Measurements from ENCODE around the gene SYT5.
"Not testable (repeated sequence)": the region's sequence is repeated elsewhere in the genome, so short reads cannot be mapped to it uniquely, and the experiment has no call there.

Gene SYT5

DNA sequence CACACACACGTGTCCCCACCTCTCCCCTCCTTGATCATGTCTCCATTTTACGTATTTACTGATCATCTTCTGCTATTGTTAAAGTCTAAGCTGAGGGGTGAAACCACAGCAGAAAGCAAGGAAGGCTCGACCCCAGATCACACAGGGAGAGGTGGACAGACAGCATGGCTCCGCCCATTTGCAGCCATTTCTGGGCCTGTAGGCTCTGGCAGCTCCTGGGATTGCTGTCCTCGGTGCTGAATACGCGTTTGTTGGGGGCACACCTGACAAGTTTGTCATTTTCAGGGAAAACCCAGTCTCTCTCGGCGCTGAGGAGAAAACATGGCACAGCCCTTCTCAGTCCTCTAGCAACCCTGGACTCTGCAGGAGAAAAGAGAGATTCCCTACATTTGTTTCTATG is 40.4 kb upstream of the SYT5 start:
- Mint-ChIP-seq H3K9me3 (no peaks in the 10 kb centered on the region), H3K27me3 (ENCODE audit: low read depth) (peaks cover 5% of the 10 kb centered on the region), H3K4me3 (no peak overlapping the region), H3K4me1 (ENCODE audit: low read depth) (peaks cover 10% of the 10 kb centered on the region), H3K36me3 (ENCODE audit: low read depth) (peaks cover 15% of the 10 kb centered on the region), H3K27ac (no peak overlapping the region)
- DNase-seq (ENCODE audit: low spot score) = no peak

GRCh38 chr19:55216461-55217198 is 36.5 kb upstream of the SYT5 start:
- Mint-ChIP-seq H3K4me1 (ENCODE audit: low read depth) (peaks cover 10% of the 10 kb centered on the region), H3K36me3 (ENCODE audit: low read depth) (peaks cover 12% of the 10 kb centered on the region), H3K4me3 (peak overlapping the region; percentile 67), H3K27ac (no peak overlapping the region), H3K27me3 (ENCODE audit: low read depth) (peaks cover 9% of the 10 kb centered on the region), H3K9me3 (peaks cover 6% of the 10 kb centered on the region)
- peak; percentile 52 for DNase-seq (ENCODE audit: low spot score)

DNA sequence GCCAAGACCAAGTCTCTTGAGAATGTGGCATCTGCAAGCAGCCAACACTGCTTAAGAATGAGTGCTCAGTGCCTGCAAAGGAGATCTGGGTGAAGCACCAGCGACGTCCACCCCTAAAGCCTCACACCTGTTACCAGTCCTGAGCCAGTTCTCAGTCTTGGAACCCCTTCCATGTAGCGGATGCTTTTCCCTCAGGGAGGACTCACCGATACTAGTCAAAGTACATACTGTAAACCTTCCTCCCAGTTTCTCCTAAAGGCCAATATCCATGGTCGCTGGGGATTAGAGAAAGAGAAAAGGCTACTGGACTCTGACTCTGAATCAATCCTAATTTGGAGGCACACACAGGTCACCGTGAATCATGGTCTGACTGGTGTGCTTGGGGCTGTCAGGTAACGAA is 33.5 kb upstream of the SYT5 start:
- H3K36me3 Mint-ChIP-seq (ENCODE audit: low read depth) = peaks cover 2% of the 10 kb centered on the region
- DNase-seq (ENCODE audit: low spot score) = no peak
- H3K27ac Mint-ChIP-seq = no peak overlapping the region
- peaks cover 11% of the 10 kb centered on the region for H3K27me3 Mint-ChIP-seq (ENCODE audit: low read depth)
- no peak overlapping the region for H3K4me3 Mint-ChIP-seq
- peaks cover 6% of the 10 kb centered on the region for H3K9me3 Mint-ChIP-seq
- peaks cover 10% of the 10 kb centered on the region for H3K4me1 Mint-ChIP-seq (ENCODE audit: low read depth)

DNA sequence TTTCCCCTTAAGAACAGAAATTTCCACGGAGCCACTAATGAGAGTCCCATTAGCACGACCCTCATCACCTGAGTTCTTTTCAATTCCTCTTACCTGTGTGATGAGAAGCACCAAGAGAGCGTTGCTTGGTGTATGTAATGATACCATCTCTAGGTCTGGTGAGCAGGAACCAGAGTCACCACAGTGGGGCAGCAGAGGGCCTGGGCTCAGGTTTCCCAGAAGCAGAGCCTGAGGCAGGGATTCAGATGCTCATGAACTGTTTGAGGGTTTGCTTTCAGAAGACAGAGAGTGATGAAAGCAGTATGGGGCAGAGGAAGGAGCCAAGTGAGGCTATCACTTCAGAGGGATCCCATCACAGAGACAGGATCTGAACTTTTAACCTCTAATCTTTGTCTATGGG is 32.4 kb upstream of the SYT5 start:
- no peak overlapping the region for H3K27ac Mint-ChIP-seq
- H3K4me3 Mint-ChIP-seq = no peak overlapping the region
- peaks cover 6% of the 10 kb centered on the region for H3K9me3 Mint-ChIP-seq
- no peak for DNase-seq (ENCODE audit: low spot score)
- peaks cover 11% of the 10 kb centered on the region for H3K27me3 Mint-ChIP-seq (ENCODE audit: low read depth)
- H3K36me3 Mint-ChIP-seq (ENCODE audit: low read depth) = peaks cover 2% of the 10 kb centered on the region
- H3K4me1 Mint-ChIP-seq (ENCODE audit: low read depth) = peaks cover 10% of the 10 kb centered on the region

DNA sequence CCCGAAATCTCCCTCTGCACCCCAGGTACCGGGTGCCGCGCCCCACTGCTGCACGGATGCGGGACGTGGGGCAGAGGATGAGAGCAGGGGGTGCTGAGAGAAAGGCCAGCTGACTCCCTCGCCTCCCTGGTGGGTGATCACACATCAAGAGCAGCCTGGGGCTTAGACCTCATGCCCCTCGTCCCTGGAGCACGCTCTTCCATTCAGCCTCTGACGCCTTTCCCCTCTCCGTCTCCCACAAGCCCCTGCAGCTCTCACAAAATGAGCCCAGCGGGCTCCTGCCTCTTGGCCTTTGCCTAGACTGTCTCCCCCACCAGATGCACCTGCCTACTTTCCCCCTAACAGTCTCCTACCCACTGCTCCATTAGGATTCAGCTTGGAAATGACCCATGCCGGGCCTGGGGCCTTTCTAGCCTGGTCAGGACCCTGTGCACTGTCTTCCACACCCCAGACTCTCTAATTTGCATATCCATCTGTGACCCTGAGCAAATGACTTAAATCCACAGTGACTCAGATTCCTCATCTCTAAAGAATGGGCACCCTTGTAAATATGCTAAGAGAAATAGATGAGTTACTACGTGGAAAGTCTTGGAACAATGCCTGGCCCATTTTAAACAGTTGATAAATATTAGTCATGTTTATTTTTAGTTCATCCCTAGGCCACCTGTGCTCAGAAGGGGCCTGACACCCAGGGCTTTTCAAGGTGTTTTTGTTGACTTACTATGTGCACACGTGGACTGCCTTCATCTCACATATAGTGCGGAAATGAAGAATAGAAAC is 29.8 kb upstream of the SYT5 start:
- no peak for DNase-seq (ENCODE audit: low spot score)
- H3K4me3 Mint-ChIP-seq = no peak overlapping the region
- peaks cover 6% of the 10 kb centered on the region for H3K9me3 Mint-ChIP-seq
- H3K4me1 Mint-ChIP-seq (ENCODE audit: low read depth) = peaks cover 2% of the 10 kb centered on the region
- peaks cover 6% of the 10 kb centered on the region for H3K27me3 Mint-ChIP-seq (ENCODE audit: low read depth)
- peaks cover 2% of the 10 kb centered on the region for H3K36me3 Mint-ChIP-seq (ENCODE audit: low read depth)
- H3K27ac Mint-ChIP-seq = no peak overlapping the region

DNA sequence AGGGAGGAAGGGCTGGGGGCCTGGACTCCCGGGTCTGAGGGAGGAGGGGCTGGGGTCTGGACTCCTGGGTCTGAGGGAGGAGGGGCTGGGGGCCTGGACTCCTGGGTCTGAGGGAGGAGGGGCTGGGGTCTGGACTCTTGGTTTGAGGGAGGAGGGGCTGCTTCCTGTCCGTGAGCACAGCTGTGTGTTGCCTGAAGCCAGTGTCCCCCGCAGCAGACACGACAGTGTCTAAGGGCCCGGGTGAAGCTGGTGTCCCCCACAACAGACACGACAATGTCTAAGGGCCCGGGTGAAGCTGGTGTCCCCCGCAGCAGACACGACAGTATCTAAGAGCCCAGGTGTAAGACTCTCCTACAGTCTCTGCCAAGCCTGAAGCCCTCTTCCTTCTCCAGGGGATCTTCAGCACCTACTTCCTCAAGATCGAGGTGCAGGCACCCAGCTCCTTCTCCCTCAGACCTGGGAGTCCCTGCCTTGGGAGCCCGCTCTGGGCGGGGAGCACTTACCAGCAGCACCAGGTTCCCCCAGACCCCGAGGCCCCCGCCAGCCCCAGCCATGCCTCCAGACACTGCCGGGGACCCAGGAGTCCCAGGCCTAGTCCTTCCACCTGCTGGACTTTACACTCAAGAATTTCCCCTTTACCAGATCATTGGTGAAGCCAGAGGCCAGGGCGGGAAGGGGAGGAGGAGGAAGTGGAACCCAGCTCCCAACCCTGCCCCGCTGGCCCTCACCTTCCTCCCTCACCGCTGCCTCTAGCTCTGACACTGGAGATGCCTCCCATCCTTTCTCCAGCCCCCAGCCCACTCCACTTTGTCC is 29.0 kb upstream of the SYT5 start, which contains the start of gene PTPRH:
PTPRH (minus strand) TSS at position 622 of the 813 bp plus-strand sequence; CDS start at position 554, 68 bp downstream.
- H3K27me3 Mint-ChIP-seq (ENCODE audit: low read depth) = peaks cover 8% of the 10 kb centered on the region
- H3K36me3 Mint-ChIP-seq (ENCODE audit: low read depth) = peaks cover 2% of the 10 kb centered on the region
- H3K4me3 Mint-ChIP-seq = no peak within 1 kb of the TSS
- DNase-seq (ENCODE audit: low spot score) = no peak
- H3K27ac Mint-ChIP-seq = no peak within 1 kb of the TSS
- H3K4me1 Mint-ChIP-seq (ENCODE audit: low read depth) = peaks cover 2% of the 10 kb centered on the region
- peaks cover 6% of the 10 kb centered on the region for H3K9me3 Mint-ChIP-seq

DNA sequence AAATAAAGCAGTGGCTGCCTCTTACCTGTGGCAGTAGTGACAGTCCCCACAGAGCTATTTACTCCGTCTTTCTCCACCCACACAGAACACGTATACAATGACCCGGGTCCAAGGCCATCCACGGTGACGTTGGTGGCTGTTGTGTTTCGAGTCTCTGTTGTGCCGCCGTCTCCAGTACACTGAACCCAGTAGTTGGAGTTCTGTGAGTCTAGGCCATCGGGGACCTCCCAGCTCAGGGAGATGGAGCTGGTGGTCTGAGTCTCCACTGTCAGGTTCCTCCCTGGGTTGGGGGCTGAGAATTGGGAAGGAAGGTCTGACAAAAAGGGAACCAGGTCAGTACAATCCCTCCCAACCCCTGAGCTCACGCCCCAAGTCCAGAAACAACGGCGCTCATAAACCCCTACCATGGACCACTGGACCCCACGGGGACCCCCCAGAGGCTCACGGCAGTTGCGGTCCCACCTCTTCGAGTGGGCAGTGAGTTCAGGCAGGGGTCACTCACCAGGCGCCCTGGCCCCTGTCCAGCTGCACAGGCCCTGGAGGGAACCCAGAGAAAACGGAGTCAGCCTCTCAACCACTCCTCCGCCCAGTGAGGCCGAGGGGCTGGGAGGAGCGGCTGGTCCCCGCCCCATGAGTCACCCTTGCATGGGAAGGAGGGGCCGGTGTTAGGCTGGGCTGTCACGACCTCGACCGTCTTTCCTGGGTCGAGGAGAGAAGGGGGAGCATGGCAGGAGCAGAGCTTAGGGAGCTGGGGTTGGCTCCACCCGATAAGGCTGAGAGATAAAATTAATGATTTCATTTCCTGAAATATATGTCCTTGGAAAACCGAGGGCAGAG is 26.8 kb upstream of the SYT5 start:
- peak overlapping the region; percentile 25 for H3K4me3 Mint-ChIP-seq
- peak; percentile 48 for DNase-seq (ENCODE audit: low spot score)
- peaks cover 2% of the 10 kb centered on the region for H3K4me1 Mint-ChIP-seq (ENCODE audit: low read depth)
- H3K36me3 Mint-ChIP-seq (ENCODE audit: low read depth) = no peaks in the 10 kb centered on the region
- H3K27ac Mint-ChIP-seq = peak overlapping the region; percentile 22
- H3K9me3 Mint-ChIP-seq = no peaks in the 10 kb centered on the region
- peaks cover 5% of the 10 kb centered on the region for H3K27me3 Mint-ChIP-seq (ENCODE audit: low read depth)

DNA sequence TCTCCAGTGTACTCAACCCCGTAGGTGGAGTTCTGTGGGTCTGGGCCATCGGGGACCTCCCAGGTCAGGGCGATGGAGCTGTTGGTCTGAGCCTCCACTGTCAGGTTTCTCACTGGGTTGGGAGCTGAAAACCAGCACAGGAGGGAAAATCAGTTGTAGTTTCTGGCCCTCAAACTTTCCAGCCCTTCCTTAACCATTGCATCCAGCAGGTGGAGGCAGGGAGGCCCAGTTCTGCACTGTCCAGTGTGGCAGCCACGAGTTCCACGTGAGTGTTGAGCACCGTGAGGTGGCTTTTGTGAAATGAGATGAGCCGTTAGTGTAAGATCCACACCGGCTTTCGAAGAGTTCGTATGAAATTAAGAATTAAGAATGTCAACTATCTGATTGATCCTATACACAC is 22.1 kb upstream of the SYT5 start:
- not testable (repeated sequence) for H3K4me3 Mint-ChIP-seq; H3K27me3 Mint-ChIP-seq (ENCODE audit: low read depth); H3K4me1 Mint-ChIP-seq (ENCODE audit: low read depth); H3K36me3 Mint-ChIP-seq (ENCODE audit: low read depth); H3K9me3 Mint-ChIP-seq; DNase-seq (ENCODE audit: low spot score); H3K27ac Mint-ChIP-seq

GRCh38 chr19:55199620-55200204 is 19.6 kb upstream of the SYT5 start:
- Mint-ChIP-seq H3K27me3 (ENCODE audit: low read depth) (peaks cover 1% of the 10 kb centered on the region), H3K4me1 (ENCODE audit: low read depth) (no peaks in the 10 kb centered on the region), H3K4me3 (no peak overlapping the region), H3K27ac (no peak overlapping the region), H3K9me3 (no peaks in the 10 kb centered on the region), H3K36me3 (ENCODE audit: low read depth) (no peaks in the 10 kb centered on the region)
- no peak for DNase-seq (ENCODE audit: low spot score)

DNA sequence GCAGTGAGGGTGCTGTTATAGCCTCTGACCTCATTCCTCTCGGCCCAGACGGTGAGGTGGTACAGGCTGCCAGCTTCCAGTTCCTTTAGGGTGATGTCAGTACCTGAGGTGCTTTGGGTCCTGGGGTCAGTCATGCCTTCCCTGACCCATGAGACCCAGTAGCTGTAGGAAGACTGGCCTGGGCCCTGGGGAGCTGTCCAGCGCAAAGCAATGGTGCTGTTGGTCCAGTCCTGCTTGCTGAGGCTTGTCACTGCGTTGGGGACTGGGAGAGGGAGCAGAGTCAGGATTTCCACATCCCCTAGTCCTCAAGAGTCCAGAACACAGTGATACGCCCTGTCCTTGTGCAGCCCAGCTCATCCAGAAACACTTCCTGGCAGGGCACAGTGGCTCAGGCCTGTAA is 18.6 kb upstream of the SYT5 start:
- Mint-ChIP-seq H3K4me1 (ENCODE audit: low read depth) (no peaks in the 10 kb centered on the region), H3K4me3 (no peak overlapping the region), H3K9me3 (no peaks in the 10 kb centered on the region), H3K27me3 (ENCODE audit: low read depth) (no peaks in the 10 kb centered on the region), H3K36me3 (ENCODE audit: low read depth) (no peaks in the 10 kb centered on the region), H3K27ac (no peak overlapping the region)
- no peak for DNase-seq (ENCODE audit: low spot score)

DNA sequence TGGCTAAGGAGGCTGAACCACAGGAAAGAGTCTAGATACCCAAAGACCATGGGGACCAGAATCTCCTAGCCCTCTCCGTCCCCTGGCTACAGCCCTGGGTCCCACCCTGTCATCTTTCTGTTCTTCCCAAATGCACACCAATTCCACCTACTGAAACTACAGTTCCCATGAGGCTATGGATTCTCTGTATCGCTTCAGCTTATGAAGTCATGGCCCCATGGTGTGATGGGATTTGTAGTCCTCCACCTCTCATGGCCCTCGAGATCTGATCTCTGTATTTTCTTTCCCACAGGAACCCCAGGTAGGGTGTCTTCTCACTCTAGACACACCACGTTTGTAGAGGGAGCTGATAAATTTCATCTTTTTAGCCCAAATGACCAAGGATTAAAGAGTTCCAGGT is 17.4 kb upstream of the SYT5 start:
- H3K36me3 Mint-ChIP-seq (ENCODE audit: low read depth) = no peaks in the 10 kb centered on the region
- no peaks in the 10 kb centered on the region for H3K9me3 Mint-ChIP-seq
- H3K4me3 Mint-ChIP-seq = no peak overlapping the region
- DNase-seq (ENCODE audit: low spot score) = no peak
- H3K27me3 Mint-ChIP-seq (ENCODE audit: low read depth) = no peaks in the 10 kb centered on the region
- H3K27ac Mint-ChIP-seq = no peak overlapping the region
- H3K4me1 Mint-ChIP-seq (ENCODE audit: low read depth) = no peaks in the 10 kb centered on the region

DNA sequence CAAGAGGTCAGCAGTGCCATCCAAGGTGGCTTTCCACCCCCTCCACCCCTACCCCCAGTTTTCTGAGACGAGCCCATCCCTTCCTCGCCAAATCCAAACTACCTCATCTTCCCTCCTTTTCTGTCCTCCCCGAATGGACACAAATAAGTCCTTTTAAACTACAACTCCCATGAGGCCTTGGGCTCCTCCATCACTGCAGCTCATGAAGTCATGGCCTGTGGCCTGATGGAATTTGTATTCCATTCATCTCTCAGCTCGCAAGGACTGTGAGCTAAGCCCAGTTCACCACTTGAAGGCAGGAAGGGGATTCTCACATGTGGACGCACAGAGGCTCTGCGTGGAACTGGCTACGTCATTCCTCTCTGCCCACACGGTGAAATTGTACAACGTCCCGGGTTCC is 16.7 kb upstream of the SYT5 start:
- Mint-ChIP-seq H3K27me3 (ENCODE audit: low read depth) (no peaks in the 10 kb centered on the region), H3K4me3 (no peak overlapping the region), H3K36me3 (ENCODE audit: low read depth) (no peaks in the 10 kb centered on the region), H3K4me1 (ENCODE audit: low read depth) (no peaks in the 10 kb centered on the region), H3K9me3 (no peaks in the 10 kb centered on the region), H3K27ac (no peak overlapping the region)
- no peak for DNase-seq (ENCODE audit: low spot score)

DNA sequence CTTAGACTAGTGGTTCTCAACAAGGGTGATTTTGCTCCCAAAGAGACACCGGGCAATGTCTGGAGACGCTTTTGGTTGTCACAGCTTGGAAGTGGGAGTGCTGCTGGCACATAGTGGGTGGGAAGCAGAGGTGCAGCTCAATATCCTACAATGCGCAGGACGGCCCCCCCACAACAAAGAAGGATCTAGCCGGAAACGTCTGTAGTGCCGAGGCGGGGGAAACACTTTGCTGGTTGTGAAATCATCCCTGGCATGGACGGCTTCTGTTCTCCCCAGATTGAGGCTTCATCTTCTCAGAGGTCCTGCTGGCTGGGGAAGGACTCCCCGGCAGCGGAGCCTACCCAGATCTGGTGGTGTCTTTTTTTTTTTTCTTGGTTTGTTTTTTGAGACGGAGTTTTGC is 13.4 kb upstream of the SYT5 start:
- no peak for DNase-seq (ENCODE audit: low spot score)
- Mint-ChIP-seq H3K27me3 (ENCODE audit: low read depth) (no peaks in the 10 kb centered on the region), H3K4me3 (no peak overlapping the region), H3K4me1 (ENCODE audit: low read depth) (peaks cover 4% of the 10 kb centered on the region), H3K36me3 (ENCODE audit: low read depth) (no peaks in the 10 kb centered on the region), H3K27ac (no peak overlapping the region), H3K9me3 (no peaks in the 10 kb centered on the region)

Measured in T-helper 2 cell treated with Interferon-gamma antibody and Interleukin-4, amounts not matched to agents 5 μg/mL and 100 μg/mL, for 36 hours (primary cell).